IMR-90 (cell line): ENCODE measurements around the gene CACNA1I. TPM values are rescaled to one million over a fixed set of nuclear protein-coding genes. Genes with fewer than 3 reads are reported as not detected.

ENCODE experiments used
- ATAC-seq: fragments of 200-7000 bp; cut with Tn5 transposase; 2 replicates; pipeline ENCODE4 v1.9.1; 2020; ENCODE audit warnings: low read depth, mild to moderate bottlenecking, moderate library complexity
- BruUV-seq: library from RNA; stranded (reverse); fragments of 400-500 nt; replicated peaks from 2 replicates; lab custom pipeline; 2021; lab: Mats Ljungman, UMichigan
- CTCF ChIA-PET: fragments of 300-600 bp; formaldehyde crosslinking; extraction: SDS; loops from one replicate; lab custom pipeline; 2021; ENCODE audit warnings: antibody characterized with exemption; lab: Yijun Ruan, JAX
- POLR2A ChIA-PET: fragments of 300-600 bp; sonication (Branson Sonifier 250); formaldehyde crosslinking; loops from one replicate; lab custom pipeline; 2022; ENCODE audit warnings: antibody characterized with exemption; ENCODE audit not compliant: unreplicated experiment; lab: Charles Lee
- DNase-seq: peaks from one replicate; pipeline ENCODE4 v3.0.0; 2013
- H2AFZ ChIP-seq: replicated peaks from 2 replicates; pipeline ENCODE3; 2013; ENCODE audit warnings: low read length, mild to moderate bottlenecking; ENCODE audit not compliant: poor library complexity
- H2AK5ac ChIP-seq: 2 replicates; pipeline ENCODE4 v1.6.1; 2013; ENCODE audit warnings: low read depth, low read length, inconsistent platforms
- H2AK9ac ChIP-seq: replicated peaks from 2 replicates; pipeline ENCODE3; 2013; ENCODE audit warnings: mild to moderate bottlenecking, low read depth, low read length, moderate library complexity; ENCODE audit not compliant: poor library complexity
- H2BK120ac ChIP-seq: 2 replicates; pipeline ENCODE4 v1.6.1; 2013; ENCODE audit warnings: low read depth, low read length, inconsistent platforms
- H2BK15ac ChIP-seq: 3 replicates; pipeline ENCODE4 v1.6.1; 2013; ENCODE audit warnings: low read depth, low read length, inconsistent platforms
- H2BK20ac ChIP-seq: 2 replicates; pipeline ENCODE4 v1.6.1; 2013; ENCODE audit warnings: low read depth, mild to moderate bottlenecking, inconsistent platforms, low read length, moderate library complexity
- H2BK5ac ChIP-seq: 2 replicates; pipeline ENCODE4 v1.6.1; 2013; ENCODE audit warnings: mild to moderate bottlenecking, low read depth, low read length, inconsistent platforms; ENCODE audit not compliant: poor library complexity, severe bottlenecking
- H3K14ac ChIP-seq: replicated peaks from 2 replicates; pipeline ENCODE4 v1.6.1; 2013; ENCODE audit warnings: low read depth, low read length, inconsistent platforms
- H3K18ac ChIP-seq: 2 replicates; pipeline ENCODE4 v1.6.1; 2013; ENCODE audit warnings: low read depth, low read length, control low read depth
- H3K23ac ChIP-seq: 2 replicates; pipeline ENCODE4 v1.6.1; 2013; ENCODE audit warnings: low read depth, low read length, inconsistent platforms
- H3K27ac ChIP-seq: 2 replicates; pipeline ENCODE4 v1.5.1; 2013; ENCODE audit warnings: mild to moderate bottlenecking, control low read depth, low read length; ENCODE audit not compliant: insufficient read depth
- H3K27me3 ChIP-seq: 2 replicates; pipeline ENCODE4 v1.6.1; 2013; ENCODE audit warnings: low read length; ENCODE audit not compliant: control insufficient read depth, insufficient read depth
- H3K36me3 ChIP-seq: 2 replicates; pipeline ENCODE4 v1.6.1; 2013; ENCODE audit warnings: low read length, mixed read lengths; ENCODE audit not compliant: control insufficient read depth, insufficient read depth
- H3K4ac ChIP-seq: 2 replicates; pipeline ENCODE4 v1.6.1; 2013; ENCODE audit warnings: low read depth, low read length, inconsistent platforms
- H3K4me1 ChIP-seq: 2 replicates; pipeline ENCODE4 v1.6.1; 2013; ENCODE audit warnings: low read length, mixed read lengths; ENCODE audit not compliant: control insufficient read depth, insufficient read depth
- H3K4me2 ChIP-seq: 2 replicates; pipeline ENCODE4 v1.6.1; 2013; ENCODE audit warnings: low read depth, mild to moderate bottlenecking, control low read depth, low read length, moderate library complexity
- H3K4me3 ChIP-seq: 2 replicates; pipeline ENCODE4 v1.5.1; 2013; ENCODE audit warnings: low read depth, mild to moderate bottlenecking, control low read depth, low read length, moderate library complexity; ENCODE audit not compliant: insufficient read depth
- H3K56ac ChIP-seq: 2 replicates; pipeline ENCODE4 v1.6.1; 2013; ENCODE audit warnings: low read length, inconsistent platforms; ENCODE audit not compliant: insufficient read depth; ENCODE audit errors: extremely low read depth
- H3K79me1 ChIP-seq, 2 experiments: 2 replicates each; pipeline ENCODE4 v1.6.1; 2013; ENCODE audit warnings: low read length in 2 of 2, inconsistent platforms in 1 of 2, low read depth in 1 of 2
- H3K9ac ChIP-seq: 2 replicates; pipeline ENCODE4 v1.6.1; 2013; ENCODE audit warnings: low read depth, low read length, control low read depth
- H3K9me1 ChIP-seq: 2 replicates; pipeline ENCODE4 v1.6.1; 2013; ENCODE audit warnings: low read length, inconsistent platforms; ENCODE audit not compliant: insufficient read depth
- H3K9me3 ChIP-seq: 2 replicates; pipeline ENCODE4 v1.6.1; 2013; ENCODE audit warnings: low read length; ENCODE audit not compliant: control insufficient read depth, insufficient read depth
- H4K20me1 ChIP-seq: 2 replicates; pipeline ENCODE4 v1.6.1; 2013; ENCODE audit warnings: low read length, inconsistent platforms; ENCODE audit not compliant: insufficient read depth
- H4K5ac ChIP-seq: 2 replicates; pipeline ENCODE4 v1.6.1; 2013; ENCODE audit warnings: mild to moderate bottlenecking, low read depth, low read length, control low read depth
- H4K8ac ChIP-seq, 2 experiments: 2 replicates each; pipeline ENCODE4 v1.6.1; 2013; ENCODE audit warnings: low read depth in 2 of 2, low read length in 2 of 2, control low read depth in 1 of 2, inconsistent platforms in 1 of 2
- H4K91ac ChIP-seq: 2 replicates; pipeline ENCODE4 v1.6.1; 2013; ENCODE audit warnings: low read depth, low read length, inconsistent platforms; ENCODE audit not compliant: insufficient read depth
- BHLHE40 ChIP-seq: fragments of 150-350 bp; IDR thresholded peaks from 2 replicates; pipeline ENCODE4 v1.6.1; 2016; ENCODE audit warnings: mild to moderate bottlenecking, low read depth, low read length
- WGBS, 2 experiments: methylation state at CpG; one replicate each; pipeline versions ENCODE4 v1.1.5 to v1.1.7; 2013; ENCODE audit warnings: missing lambda C conversion rate in 2 of 2; ENCODE audit not compliant: insufficient read length in 1 of 2; ENCODE audit errors: extremely low coverage in 2 of 2; 5-methylcytosine and 5-hydroxymethylcytosine counted together
- dilution Hi-C: fragments of 300-500 bp; cut with HindIII; formaldehyde crosslinking; loops from one replicate; pipeline ENCODE4 v1.14.3; 2018; ENCODE audit warnings: low sequenced_read_pairs; ENCODE audit not compliant: unreplicated experiment
- in situ Hi-C: fragments of 300-500 bp; cut with MboI; formaldehyde crosslinking; loops from 3 replicates; pipeline ENCODE4 v1.14.3; 2019; ENCODE audit warnings: low sequenced_read_pairs, inconsistent platforms, mixed read lengths
- intact Hi-C: fragments of 100-400 bp; cut with micrococcal nuclease; formaldehyde crosslinking; loops from 2 replicates; pipeline ENCODE4 v1.10.0; 2022
- polyA plus RNA-seq, 3 experiments: library from polyadenylated mRNA; depleted of rRNA; stranded (reverse); fragments of >200 nt; gene quantifications; 2 replicates each; pipeline ENCODE4 v1.2.3, GENCODE V29; 2012; ENCODE audit warnings: low replicate concordance in 1 of 3
- total RNA-seq: library from RNA; depleted of rRNA; stranded (reverse); fragments of >200 nt; gene quantifications from 2 replicates; pipeline ENCODE4 v1.2.3, GENCODE V29; 2012

Gene CACNA1I
- total and polyA plus RNA-seq, 2 of the 4 experiments (the other 2 are of a cell fraction), result under 0.01 to 0.02 TPM

DNA sequence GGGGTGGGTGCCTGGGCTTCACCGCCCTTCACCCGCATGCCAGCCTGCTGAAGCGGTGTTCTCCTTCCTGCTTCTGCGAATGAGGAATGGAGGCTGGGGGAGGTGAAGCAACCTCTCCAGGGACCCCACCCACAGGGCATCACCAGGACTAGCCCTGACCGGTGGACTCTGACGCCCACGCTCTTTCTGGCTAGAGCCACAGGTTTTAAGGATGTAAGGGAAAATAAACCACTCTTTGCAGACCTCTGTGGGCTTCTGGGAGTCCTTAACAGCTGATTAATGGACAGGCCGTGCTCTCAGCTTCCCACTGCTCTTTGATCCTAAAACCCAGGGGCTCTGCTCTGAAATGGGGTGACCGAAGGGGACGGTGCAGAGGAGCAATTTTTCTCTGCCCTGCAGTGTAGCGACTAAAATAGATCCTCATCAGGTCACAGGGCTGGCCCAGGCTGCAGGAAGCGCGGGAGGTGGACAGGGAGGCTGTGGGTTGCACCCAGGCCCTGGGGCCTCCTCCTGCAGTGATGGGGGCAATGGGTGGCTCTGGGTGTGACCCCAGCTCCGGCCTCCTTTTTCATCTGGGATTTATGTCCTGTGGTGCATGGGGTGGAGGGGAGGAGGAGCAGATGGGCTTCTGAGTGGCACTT, 127.4 kb downstream of the CACNA1I start:
- no peaks in the 10 kb centered on the region for H4K20me1 ChIP-seq
- H2AK5ac ChIP-seq, result no peak overlapping the region
- in situ Hi-C loops, result no loop called here
- H4K91ac ChIP-seq, result no peak overlapping the region
- TF ChIP-seq BHLHE40, result no peak
- H2BK120ac ChIP-seq, result no peak overlapping the region
- no peak overlapping the region for H4K5ac ChIP-seq
- H3K27me3 ChIP-seq, result peaks cover 67% of the 10 kb centered on the region
- CTCF ChIA-PET, result no interaction called here
- no peak overlapping the region for H3K14ac ChIP-seq
- H3K23ac ChIP-seq, result no peak overlapping the region
- no peak overlapping the region for H4K8ac ChIP-seq
- ATAC-seq (no peak), DNase-seq (no peak)
- no peaks in the 10 kb centered on the region for H3K9me3 ChIP-seq
- H3K4ac ChIP-seq, result no peak overlapping the region
- no peak overlapping the region for H2AK9ac ChIP-seq
- no peaks in the 10 kb centered on the region for H3K9me1 ChIP-seq
- no peak overlapping the region for H2BK20ac ChIP-seq
- H3K79me1 ChIP-seq, result no peaks in the 10 kb centered on the region
- BruUV-seq, result no TSS peak
- dilution Hi-C loops, result no loop called here
- no peak overlapping the region for H3K18ac ChIP-seq
- H3K4me1 ChIP-seq, result no peaks in the 10 kb centered on the region
- H3K27ac ChIP-seq, result no peak overlapping the region
- intact Hi-C loops, result no loop called here
- no peak overlapping the region for H3K56ac ChIP-seq
- no peak overlapping the region for H2BK15ac ChIP-seq
- POLR2A ChIA-PET, result no interaction called here
- no peak overlapping the region for H2BK5ac ChIP-seq
- 60% methylated on average over 3 of the region's 14 CpGs; no CpG with 5 or more reads in 1 of the 2 experiments for WGBS, 2 experiments
- H3K4me3 ChIP-seq, result no peak overlapping the region
- no peak overlapping the region for H3K4me2 ChIP-seq
- no peak overlapping the region for H2AFZ ChIP-seq
- H3K36me3 ChIP-seq, result no peaks in the 10 kb centered on the region
- H3K9ac ChIP-seq, result no peak overlapping the region
